ENCODE measurements around the gene DDX39B. TPM values are rescaled to one million over a fixed set of nuclear protein-coding genes. Genes with fewer than 3 reads are reported as not detected.

Gene DDX39B
- total and polyA plus RNA-seq, 2 of the 8 experiments (the other 6 are each of a cell fraction or from before 2014, with no cell fraction given) = 780 to 1,164 TPM

DNA sequence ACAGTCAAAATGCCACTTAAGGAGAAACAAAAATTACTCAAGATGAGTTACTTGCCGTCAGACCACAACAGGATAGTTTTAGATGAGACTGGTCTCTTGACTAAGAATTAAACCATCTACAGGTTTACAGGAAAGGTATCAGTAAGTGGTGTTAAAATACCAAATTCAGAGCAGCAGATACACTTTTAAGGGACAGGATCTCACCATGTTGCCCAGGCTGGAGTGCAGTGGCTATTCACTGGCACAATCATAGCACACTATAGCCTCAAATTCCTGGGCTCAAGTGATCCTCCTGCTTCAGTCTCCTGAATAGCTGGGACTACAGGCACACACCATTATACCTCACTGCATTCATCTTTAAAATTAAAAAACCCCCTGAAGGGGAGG, 8.4 kb downstream of the DDX39B start:
- Histone ChIP-seq H3K56ac (replicated peaks; ENCODE audit: insufficient read length, low read depth, low read length) (no peak overlapping the region), H2BK20ac (ENCODE audit: low read length) (no peak overlapping the region), H3K36me3 (ENCODE audit: control insufficient read depth in 2 of 4, insufficient read depth in 4 of 4, low read length in 3 of 4) (peaks cover 70 to 93% (median 81%) of the 10 kb centered on the region in 4 experiments), H3K23ac (ENCODE audit: insufficient read length) (no peak overlapping the region), H2BK15ac (ENCODE audit: low read length) (no peak overlapping the region), H3K4me2 (ENCODE audit: insufficient read depth in 1 of 2, low read depth in 2 of 2, low read length in 2 of 2) (no peak overlapping the region), H4K20me1 (replicated peaks in 1 of 2; ENCODE audit: control insufficient read depth in 1 of 2, insufficient read depth in 2 of 2, low read length in 2 of 2) (peaks cover 37 to 41% of the 10 kb centered on the region in 2 experiments), H2AFZ (ENCODE audit: low read length) (no peak overlapping the region), H3K14ac (ENCODE audit: insufficient read length) (no peak overlapping the region), H3K23me2 (ENCODE audit: low read depth, low read length) (no peaks in the 10 kb centered on the region), H3K4me1 (replicated peaks in 1 of 4; ENCODE audit: control insufficient read depth in 3 of 4, insufficient read depth in 4 of 4, low read length in 3 of 4) (peaks cover 1 to 5% (median 4%) of the 10 kb centered on the region in 4 experiments; a peak in 4 of 7 replicates), H3K18ac (ENCODE audit: extremely low read depth, low read length) (no peak overlapping the region), H4K5ac (ENCODE audit: insufficient read length, low read depth, low read length) (no peak overlapping the region), H3K27me3 (replicated peaks in 1 of 4; ENCODE audit: control insufficient read depth in 3 of 4, extremely low read depth in 1 of 4, insufficient read depth in 3 of 4, low read length in 3 of 4) (no peaks in the 10 kb centered on the region), H3K9me3 (ENCODE audit: insufficient read depth in 2 of 2, low read depth in 1 of 2, low read length in 1 of 2) (no peaks in the 10 kb centered on the region), H3K79me2 (ENCODE audit: control insufficient read depth in 1 of 2, insufficient read depth in 2 of 2, low read length in 2 of 2) (peaks cover 4 to 39% of the 10 kb centered on the region in 2 experiments; a peak in 3 of 4 replicates), H3K4me3 (ENCODE audit: extremely low read depth in 1 of 4, insufficient read depth in 2 of 4, low read depth in 3 of 4, low read length in 4 of 4) (no peak overlapping the region), H4K91ac (replicated peaks; ENCODE audit: insufficient read length, low read length) (no peak overlapping the region), H2AK5ac (ENCODE audit: low read depth, low read length) (no peak overlapping the region), H2BK12ac (ENCODE audit: low read depth, low read length) (no peak overlapping the region), H3K4ac (replicated peaks; ENCODE audit: insufficient read length, low read depth, low read length) (no peak overlapping the region), H3K79me1 (ENCODE audit: low read depth, low read length) (peaks cover 10% of the 10 kb centered on the region; the same call in 1 of the 2 replicates), H4K8ac (ENCODE audit: extremely low read depth, insufficient read depth, low read length) (no peak overlapping the region), H3K27ac (ENCODE audit: low read depth, low read length) (no peak overlapping the region), H3K9ac (replicated peaks in 1 of 4; ENCODE audit: extremely low read depth in 1 of 4, low read depth in 3 of 4, low read length in 3 of 4) (no peak overlapping the region), H2BK120ac (replicated peaks; ENCODE audit: low read depth, low read length) (no peak overlapping the region), H2BK5ac (ENCODE audit: low read depth, low read length) (no peak overlapping the region)
- TF ChIP-seq POLR2AphosphoS5 (IDR thresholded peaks at IDR 0.05; ENCODE audit: low read depth, low read length) (no peak; the same call in 1 of the 2 replicates), NANOG (IDR thresholded peaks at IDR 0.05; ENCODE audit: insufficient read depth, low read depth, low read length, poor library complexity, severe bottlenecking) (no peak), POLR2A (IDR thresholded peaks at IDR 0.05; ENCODE audit: control extremely low read depth in 1 of 2, low read depth in 2 of 2, low read length in 2 of 2) (peak; percentile 24 to 64; a peak in 2 of 3 replicates)
- FAIRE-seq (no peak), DNase-seq (ENCODE audit: low read depth in 1 of 2, low spot score in 2 of 2) (no peak)
- 95% methylated on average over 1 of the region's 1 CpG; no CpG with 5 or more reads in 1 of the 2 experiments for WGBS, 2 experiments (ENCODE audit: extremely low coverage in 1 of 2, insufficient coverage in 1 of 2, insufficient read length in 1 of 2, insufficient replicate concordance in 2 of 2, low coverage in 1 of 2, low lambda C conversion rate in 2 of 2, missing lambda C conversion rate in 1 of 2)
- ChIA-PET POLR2A (ENCODE audit: partially characterized antibody) (interaction anchor here (0.6 to 18.4 kb wide), 12 partner anchors 3 to 119 kb away, joined by 3 to 428 read pairs (median 4); partner anchors contain the start of genes ATP6V1G2, BAG6, DDX39B and MCCD1), CTCF (ENCODE audit: partially characterized antibody) (interaction anchor here (0.6 kb wide), 1 partner anchor 40 kb away, joined by 3 read pairs; no protein-coding TSS in a partner anchor)

Data from H1 (cell line).